Mucosa of descending colon (tissue), 3 donors: ENCODE results near the gene E2F2. TPM values are rescaled to one million over a fixed set of nuclear protein-coding genes. Genes with fewer than 3 reads are reported as not detected.

Experiments used
- ATAC-seq: fragments of 200-7000 bp; cut with Tn5 transposase; one replicate; pipeline ENCODE4 v1.9.1; 2020; ENCODE audit warnings: mild to moderate bottlenecking, moderate library complexity
- DNase-seq, 3 donors: peaks; one replicate each; pipeline ENCODE4 v3.0.0-alpha.2; 2020
- H3K36me3 ChIP-seq: fragments of 200-600 bp; one replicate; pipeline ENCODE4 v1.8.0; 2021; ENCODE audit warnings: low read depth, mild to moderate bottlenecking
- H3K4me1 ChIP-seq: fragments of 200-600 bp; one replicate; pipeline ENCODE4 v1.8.0; 2021; ENCODE audit warnings: low read depth, mild to moderate bottlenecking
- H3K4me3 ChIP-seq: fragments of 200-600 bp; one replicate; pipeline ENCODE4 v1.8.0; 2021; ENCODE audit warnings: mild to moderate bottlenecking
- H3K9me3 ChIP-seq: fragments of 200-600 bp; one replicate; pipeline ENCODE4 v1.8.0; 2021; ENCODE audit warnings: mild to moderate bottlenecking
- intact Hi-C, 2 donors: fragments of 100-400 bp; cut with DNase I in 1 of 2; cut with micrococcal nuclease in 1 of 2; formaldehyde crosslinking; loops; one replicate each; pipeline versions ENCODE4 v1.11.0 to v1.11.1; 2022; cut with DNase I, micrococcal nuclease
- total RNA-seq, 3 donors: library from RNA; stranded (reverse); fragmentation: NEBNext Ultra II Directional in 2 of 3; extraction: Animal tissue kit (Norgen Biotek cat#: 25700) in 2 of 3; gene quantifications; one replicate each; pipeline versions ENCODE4 v1.2.1 to v1.2.4, GENCODE V29; 2021 to 2023
- TF ChIP-seq, protein P1 (sequence below): fragments of 200-600 bp; IDR thresholded peaks from one replicate; pipeline ENCODE4 v1.8.0; 2022; ENCODE audit warnings: antibody characterized with exemption, mild to moderate bottlenecking
- donor health status: DM: no; HTN: no; CAD: no; lungs with moderate emphysema.
- donor health status: DM: no; HTN: no; CAD: no.
- donor health status: DM: no; HTN: yes; CAD: no.

The E2F2 gene
- total RNA-seq, 3 donors from 2014 or later = 8.6 to 18.0 (median 14.5) TPM

DNA sequence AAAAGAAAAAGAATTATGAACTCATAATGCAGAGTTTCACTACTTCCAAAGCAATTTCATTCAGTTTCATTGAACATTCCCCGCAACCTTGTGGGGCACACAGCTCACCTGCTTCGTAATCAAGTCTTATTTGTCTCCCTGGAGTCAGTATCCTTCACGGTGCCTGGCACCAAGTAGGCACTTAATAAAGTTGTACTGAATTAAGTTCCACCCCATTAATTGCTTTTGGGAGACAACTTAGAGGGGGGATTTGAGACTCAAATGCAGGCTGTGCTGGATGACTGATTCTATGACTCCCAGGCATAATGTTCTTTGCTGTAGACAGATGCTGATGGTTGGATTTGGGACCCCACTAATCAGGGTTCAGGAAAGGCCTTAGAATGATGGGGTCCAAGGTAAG lies 34.7 kb upstream of the E2F2 start:
- intact Hi-C loops = no loop called here
- Histone ChIP-seq H3K4me1 (peaks cover 35% of the 10 kb centered on the region), H3K9me3 (no peaks in the 10 kb centered on the region), H3K4me3 (no peak overlapping the region), H3K36me3 (no peaks in the 10 kb centered on the region)
- ATAC-seq = no peak
- no peak for DNase-seq
- TF ChIP-seq, protein P1, sequence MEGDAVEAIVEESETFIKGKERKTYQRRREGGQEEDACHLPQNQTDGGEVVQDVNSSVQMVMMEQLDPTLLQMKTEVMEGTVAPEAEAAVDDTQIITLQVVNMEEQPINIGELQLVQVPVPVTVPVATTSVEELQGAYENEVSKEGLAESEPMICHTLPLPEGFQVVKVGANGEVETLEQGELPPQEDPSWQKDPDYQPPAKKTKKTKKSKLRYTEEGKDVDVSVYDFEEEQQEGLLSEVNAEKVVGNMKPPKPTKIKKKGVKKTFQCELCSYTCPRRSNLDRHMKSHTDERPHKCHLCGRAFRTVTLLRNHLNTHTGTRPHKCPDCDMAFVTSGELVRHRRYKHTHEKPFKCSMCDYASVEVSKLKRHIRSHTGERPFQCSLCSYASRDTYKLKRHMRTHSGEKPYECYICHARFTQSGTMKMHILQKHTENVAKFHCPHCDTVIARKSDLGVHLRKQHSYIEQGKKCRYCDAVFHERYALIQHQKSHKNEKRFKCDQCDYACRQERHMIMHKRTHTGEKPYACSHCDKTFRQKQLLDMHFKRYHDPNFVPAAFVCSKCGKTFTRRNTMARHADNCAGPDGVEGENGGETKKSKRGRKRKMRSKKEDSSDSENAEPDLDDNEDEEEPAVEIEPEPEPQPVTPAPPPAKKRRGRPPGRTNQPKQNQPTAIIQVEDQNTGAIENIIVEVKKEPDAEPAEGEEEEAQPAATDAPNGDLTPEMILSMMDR = no peak

DNA sequence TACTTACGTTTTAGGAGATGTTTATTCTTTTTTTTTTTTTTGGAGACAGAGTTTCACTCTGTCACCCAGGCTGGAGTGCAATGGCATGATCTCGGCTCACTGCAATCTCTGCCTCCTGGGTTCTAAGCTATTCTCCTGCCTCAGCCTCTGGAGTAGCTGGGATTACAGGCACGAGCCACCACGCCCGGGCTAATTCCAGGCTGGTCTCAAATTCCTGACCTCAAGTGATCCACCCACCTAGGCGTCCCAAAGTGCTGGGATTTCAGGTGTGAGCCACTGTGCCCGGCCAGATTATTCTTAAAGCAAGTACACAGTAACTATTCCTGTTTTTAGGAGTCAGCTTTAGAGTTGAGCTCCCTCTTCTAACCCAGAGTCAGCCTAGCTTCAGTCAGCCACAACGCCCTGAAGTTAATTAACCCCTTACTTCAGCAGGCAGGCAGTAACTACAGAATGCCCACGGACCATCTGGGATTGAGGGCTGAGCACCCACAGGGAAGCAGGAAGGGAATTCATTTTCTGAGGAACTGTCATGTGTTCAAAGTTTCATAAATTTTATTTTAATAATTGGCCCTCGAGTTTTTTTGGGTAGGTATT lies 33.6 kb upstream of the E2F2 start:
- H3K4me3 ChIP-seq = no peak overlapping the region
- intact Hi-C loops = no loop called here
- peaks cover 43% of the 10 kb centered on the region for H3K4me1 ChIP-seq
- ATAC-seq (no peak), DNase-seq (peak in 2 of 3 donors; percentile 60 to 62)
- H3K9me3 ChIP-seq = no peaks in the 10 kb centered on the region
- TF ChIP-seq, protein P1 = no peak
- no peaks in the 10 kb centered on the region for H3K36me3 ChIP-seq

DNA sequence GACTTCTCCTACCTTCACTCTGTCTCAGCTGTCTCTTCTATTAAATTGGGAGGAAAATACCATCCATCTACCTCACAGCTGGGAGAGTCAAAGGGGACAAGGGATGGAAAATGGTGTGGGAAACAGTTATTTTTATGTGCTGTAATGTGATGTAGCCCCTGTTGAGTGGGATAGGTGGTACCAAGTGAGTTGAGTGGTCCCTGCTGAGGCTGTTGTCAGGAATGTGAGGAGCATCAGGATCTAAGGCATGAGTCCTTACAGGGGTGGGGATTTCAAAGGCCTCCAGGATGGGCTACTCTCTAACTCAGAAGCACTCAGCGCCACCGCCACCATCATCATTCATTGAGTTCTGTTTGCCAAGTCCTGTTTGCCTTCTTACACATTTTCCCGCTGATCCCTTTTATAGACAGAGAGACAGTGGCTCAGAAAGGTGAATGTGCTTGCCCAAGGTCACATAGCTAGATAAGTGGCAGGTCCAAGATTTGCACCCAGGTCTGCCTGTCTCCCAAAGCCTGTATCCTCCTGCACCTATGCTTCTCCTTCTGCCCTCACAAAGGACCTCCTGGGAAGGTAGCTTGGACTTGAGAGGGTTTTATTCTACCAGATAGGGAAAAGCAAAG lies 32.8 kb upstream of the E2F2 start:
- ATAC-seq = no peak
- H3K4me3 ChIP-seq = no peak overlapping the region
- no peaks in the 10 kb centered on the region for H3K36me3 ChIP-seq
- no peak for DNase-seq
- peaks cover 43% of the 10 kb centered on the region for H3K4me1 ChIP-seq
- intact Hi-C loops = no loop called here
- TF ChIP-seq, protein P1 = no peak
- H3K9me3 ChIP-seq = no peaks in the 10 kb centered on the region

DNA sequence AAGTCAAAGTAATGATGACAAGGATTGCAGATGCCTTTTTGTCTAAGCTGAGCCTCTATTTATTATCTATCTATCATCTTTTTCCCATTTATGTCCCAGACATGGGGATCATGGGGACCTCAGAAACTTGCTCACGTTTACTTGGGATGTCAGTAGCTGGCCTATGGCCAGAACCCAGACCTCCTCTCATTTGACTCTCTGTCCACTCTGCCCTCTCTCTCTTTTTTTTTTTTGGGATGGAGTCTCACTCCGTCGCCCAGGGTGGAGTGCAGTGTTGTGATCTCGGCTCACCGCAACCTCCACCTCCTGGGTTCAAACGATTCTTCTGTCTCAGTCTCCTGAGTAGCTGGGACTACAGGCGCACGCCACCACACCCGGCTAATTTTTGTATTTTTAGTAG lies 32.0 kb upstream of the E2F2 start:
- H3K9me3 ChIP-seq = no peaks in the 10 kb centered on the region
- DNase-seq (no peak), ATAC-seq (no peak)
- intact Hi-C loops = no loop called here
- no peaks in the 10 kb centered on the region for H3K36me3 ChIP-seq
- H3K4me3 ChIP-seq = no peak overlapping the region
- TF ChIP-seq, protein P1 = no peak
- peaks cover 43% of the 10 kb centered on the region for H3K4me1 ChIP-seq

DNA sequence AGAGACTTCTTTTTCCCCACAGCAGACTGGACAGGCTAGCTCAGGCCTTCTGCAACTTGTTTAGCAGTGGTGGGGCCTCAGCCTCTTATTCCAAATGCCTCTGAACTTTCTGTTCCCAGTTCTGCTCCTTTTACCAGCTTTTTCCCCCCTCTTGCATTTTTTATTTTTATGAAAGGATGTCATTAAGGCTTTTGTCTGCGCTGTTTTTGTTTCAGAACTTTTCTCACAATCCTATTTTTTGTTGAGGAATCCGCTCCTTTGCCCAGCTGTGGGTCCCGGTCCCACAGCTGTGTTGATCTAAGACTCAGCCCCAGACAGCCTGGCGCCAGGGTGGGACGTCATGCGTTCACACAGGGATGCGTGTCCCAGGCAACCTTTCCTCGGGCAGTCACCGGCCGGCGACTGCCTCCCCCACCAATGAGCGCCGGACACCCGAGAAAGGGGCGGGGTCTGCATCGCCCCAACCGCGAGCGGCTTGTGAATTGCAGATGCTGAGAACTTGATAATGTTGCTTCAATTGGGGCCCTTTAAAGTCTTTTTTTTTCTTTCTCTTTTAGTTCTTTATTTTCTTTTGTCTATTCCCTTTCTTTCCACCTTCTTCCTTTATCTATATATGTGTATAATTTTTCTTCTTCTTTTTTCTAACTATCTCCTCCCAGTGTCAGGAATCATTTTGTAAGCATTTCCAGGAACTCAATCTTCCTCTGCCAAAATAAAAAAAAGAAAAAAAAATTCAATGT lies 31.3 kb upstream of the E2F2 start:
- TF ChIP-seq, protein P1 = no peak
- DNase-seq = peak; percentile 94 to 96 (median 94)
- Histone ChIP-seq H3K36me3 (no peaks in the 10 kb centered on the region), H3K4me3 (no peak overlapping the region), H3K4me1 (peaks cover 43% of the 10 kb centered on the region), H3K9me3 (no peaks in the 10 kb centered on the region)
- intact Hi-C loops = no loop called here
- ATAC-seq = peak; percentile 57
